ENCODE data around the gene ADGRV1. TPM values are rescaled to one million over a fixed set of nuclear protein-coding genes. Genes with fewer than 3 reads are reported as not detected.

Gene ADGRV1
- total and polyA plus RNA-seq, 9 of the 15 experiments (the other 6 are each of a cell fraction or from before 2014, with no cell fraction given) = 21.7 to 156 (median 58.2) TPM

DNA sequence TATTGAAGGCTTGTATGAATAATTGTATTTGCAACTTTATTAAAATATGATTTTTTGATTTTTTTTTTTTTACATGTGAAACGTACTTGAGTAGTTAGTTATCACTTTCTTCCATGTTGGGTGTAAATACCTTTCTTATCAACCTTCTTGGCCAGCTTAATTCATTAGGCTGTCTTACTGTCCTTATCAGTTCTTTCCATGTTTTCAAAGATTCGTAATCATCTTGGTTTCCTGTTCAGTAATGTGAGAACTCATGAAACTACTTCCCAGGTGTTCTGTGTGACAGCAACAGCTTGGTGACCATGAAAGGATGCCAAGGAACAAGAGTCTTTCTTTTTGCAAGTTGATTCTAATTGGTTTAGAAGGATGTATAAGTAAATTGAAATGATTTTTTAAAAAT lies 100.0 kb downstream of the ADGRV1 start (continued):
- TF ChIP-seq TEAD4 (IDR thresholded peaks at IDR 0.05; ENCODE audit: low read length) (peak; percentile 99), TEAD4 (CRISPR knock-in tag; IDR thresholded peaks at IDR 0.05; ENCODE audit: borderline replicate concordance) (no peak), PTTG1 (tag; IDR thresholded peaks at IDR 0.05; ENCODE audit: low read depth) (no peak), SNRNP70 (optimal IDR thresholded peaks at IDR 0.05; ENCODE audit: low read depth, low read length) (no peak), NEUROD1 (IDR thresholded peaks at IDR 0.05; ENCODE audit: borderline replicate concordance, low read depth, low read length, partially characterized antibody) (peak; percentile 67), ZNF3 (CRISPR knock-in tag; IDR thresholded peaks at IDR 0.05) (no peak), NONO (IDR thresholded peaks at IDR 0.05; ENCODE audit: low read depth in 2 of 2, low read length in 1 of 2) (peak in 1 of 2 experiments; percentile 36; a peak in 1 of 4 replicates), FOXK1 (CRISPR knock-in tag; IDR thresholded peaks at IDR 0.05; ENCODE audit: borderline replicate concordance) (no peak), ZNF644 (tag; IDR thresholded peaks at IDR 0.05; ENCODE audit: low read depth) (peak; percentile 64; the same call in 1 of the 2 replicates), MXI1 (IDR thresholded peaks at IDR 0.05; ENCODE audit: low read depth, low read length) (no peak), CBX8 (IDR thresholded peaks at IDR 0.05; ENCODE audit: borderline replicate concordance, extremely low read depth, low read depth, low read length, poor library complexity, severe bottlenecking) (no peak), ZBED1 (IDR thresholded peaks at IDR 0.05) (no peak), BACH1 (tag; IDR thresholded peaks at IDR 0.05) (0 out of 2 replicates have a peak, but pooled peaks have one; percentile 15), FOXM1 (IDR thresholded peaks at IDR 0.05; ENCODE audit: low read depth) (peak; percentile 94), FOXM1 (CRISPR knock-in tag; IDR thresholded peaks at IDR 0.05; ENCODE audit: low read depth) (no peak), TCF7L2 (IDR thresholded peaks at IDR 0.05; ENCODE audit: low read depth, low read length) (no peak), SAFB (IDR thresholded peaks at IDR 0.05; ENCODE audit: borderline replicate concordance, low read depth, low read length) (no peak), STAT5A (IDR thresholded peaks at IDR 0.05; ENCODE audit: borderline replicate concordance, low read length) (peak; percentile 93), ETV1 (tag; conservative IDR thresholded peaks at IDR 0.05; ENCODE audit: low read depth) (peak; percentile 95), ZNF696 (CRISPR knock-in tag; conservative IDR thresholded peaks at IDR 0.05) (no peak), ZNF23 (CRISPR knock-in tag; IDR thresholded peaks at IDR 0.05) (no peak), NUFIP1 (IDR thresholded peaks at IDR 0.05; ENCODE audit: partially characterized antibody) (no peak), ZNF24 (IDR thresholded peaks at IDR 0.05) (peak; percentile 14; the same call in 1 of the 2 replicates), RBM17 (IDR thresholded peaks at IDR 0.05; ENCODE audit: borderline replicate concordance, low read depth, low read length) (no peak)
- TF ChIP-seq, protein P1, sequence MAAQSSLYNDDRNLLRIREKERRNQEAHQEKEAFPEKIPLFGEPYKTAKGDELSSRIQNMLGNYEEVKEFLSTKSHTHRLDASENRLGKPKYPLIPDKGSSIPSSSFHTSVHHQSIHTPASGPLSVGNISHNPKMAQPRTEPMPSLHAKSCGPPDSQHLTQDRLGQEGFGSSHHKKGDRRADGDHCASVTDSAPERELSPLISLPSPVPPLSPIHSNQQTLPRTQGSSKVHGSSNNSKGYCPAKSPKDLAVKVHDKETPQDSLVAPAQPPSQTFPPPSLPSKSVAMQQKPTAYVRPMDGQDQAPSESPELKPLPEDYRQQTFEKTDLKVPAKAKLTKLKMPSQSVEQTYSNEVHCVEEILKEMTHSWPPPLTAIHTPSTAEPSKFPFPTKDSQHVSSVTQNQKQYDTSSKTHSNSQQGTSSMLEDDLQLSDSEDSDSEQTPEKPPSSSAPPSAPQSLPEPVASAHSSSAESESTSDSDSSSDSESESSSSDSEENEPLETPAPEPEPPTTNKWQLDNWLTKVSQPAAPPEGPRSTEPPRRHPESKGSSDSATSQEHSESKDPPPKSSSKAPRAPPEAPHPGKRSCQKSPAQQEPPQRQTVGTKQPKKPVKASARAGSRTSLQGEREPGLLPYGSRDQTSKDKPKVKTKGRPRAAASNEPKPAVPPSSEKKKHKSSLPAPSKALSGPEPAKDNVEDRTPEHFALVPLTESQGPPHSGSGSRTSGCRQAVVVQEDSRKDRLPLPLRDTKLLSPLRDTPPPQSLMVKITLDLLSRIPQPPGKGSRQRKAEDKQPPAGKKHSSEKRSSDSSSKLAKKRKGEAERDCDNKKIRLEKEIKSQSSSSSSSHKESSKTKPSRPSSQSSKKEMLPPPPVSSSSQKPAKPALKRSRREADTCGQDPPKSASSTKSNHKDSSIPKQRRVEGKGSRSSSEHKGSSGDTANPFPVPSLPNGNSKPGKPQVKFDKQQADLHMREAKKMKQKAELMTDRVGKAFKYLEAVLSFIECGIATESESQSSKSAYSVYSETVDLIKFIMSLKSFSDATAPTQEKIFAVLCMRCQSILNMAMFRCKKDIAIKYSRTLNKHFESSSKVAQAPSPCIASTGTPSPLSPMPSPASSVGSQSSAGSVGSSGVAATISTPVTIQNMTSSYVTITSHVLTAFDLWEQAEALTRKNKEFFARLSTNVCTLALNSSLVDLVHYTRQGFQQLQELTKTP (IDR thresholded peaks at IDR 0.05; ENCODE audit: low read depth in 1 of 2, partially characterized antibody in 2 of 2) = peak in 1 of 2 experiments; percentile 75
- TF ChIP-seq, protein P2, sequence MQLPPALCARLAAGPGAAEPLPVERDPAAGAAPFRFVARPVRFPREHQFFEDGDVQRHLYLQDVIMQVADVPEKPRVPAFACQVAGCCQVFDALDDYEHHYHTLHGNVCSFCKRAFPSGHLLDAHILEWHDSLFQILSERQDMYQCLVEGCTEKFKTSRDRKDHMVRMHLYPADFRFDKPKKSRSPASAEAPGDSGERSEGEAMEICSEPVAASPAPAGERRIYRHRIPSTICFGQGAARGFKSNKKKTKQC (CRISPR knock-in tag; IDR thresholded peaks at IDR 0.05) = no peak

Data from K562 (cell line).